Measurements from ENCODE around the gene TTC5.
"Not testable (repeated sequence)": the region's sequence is repeated elsewhere in the genome, so short reads cannot be mapped to it uniquely, and the experiment has no call there.

Gene TTC5

GRCh38 chr14:20314026-20314425 is 8.3 kb upstream of the TTC5 start:
- in situ Hi-C loops (cut with MboI; ENCODE audit: low sequenced_read_pairs) = no loop called here

- in situ Hi-C loops (cut with MboI; ENCODE audit: low sequenced_read_pairs) = no loop called here
These were observed 300 bp upstream of the TTC5 start for GRCh38 chr14:20306079-20306423.

DNA sequence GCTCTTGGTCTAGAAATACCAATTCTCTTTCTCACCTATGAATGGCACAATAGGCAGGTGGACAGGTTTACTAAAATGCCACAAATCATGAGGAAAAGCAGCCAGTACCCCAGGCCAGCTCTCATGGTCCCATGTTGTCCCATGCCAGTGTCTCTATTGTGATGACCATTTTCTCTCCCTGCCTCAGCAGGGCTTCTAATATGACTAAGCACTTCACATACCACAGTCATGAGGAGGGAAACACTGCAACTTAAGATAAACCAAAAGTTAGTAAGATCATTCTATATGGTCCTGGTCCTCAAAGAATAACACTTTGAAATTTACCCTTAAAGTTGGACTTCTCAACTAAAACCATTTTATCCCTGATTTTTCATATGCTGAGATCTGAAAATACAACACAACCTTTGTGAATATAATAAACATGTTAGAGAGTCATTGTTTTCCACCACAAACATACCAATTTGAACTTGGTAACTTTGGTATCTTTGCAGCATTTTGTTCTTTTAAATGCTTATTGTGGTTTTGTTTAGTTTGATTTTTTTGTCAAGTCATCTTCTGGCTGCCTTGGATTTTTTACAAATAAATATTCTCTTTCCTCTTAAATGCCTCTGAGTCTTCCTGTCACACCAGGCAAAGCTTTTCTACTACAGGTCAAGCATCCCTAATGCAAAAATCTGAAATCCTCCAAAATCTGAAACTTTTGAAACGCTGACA is 3.6 kb downstream of the TTC5 start:
- in situ Hi-C loops (cut with MboI; ENCODE audit: low sequenced_read_pairs) = no loop called here

DNA sequence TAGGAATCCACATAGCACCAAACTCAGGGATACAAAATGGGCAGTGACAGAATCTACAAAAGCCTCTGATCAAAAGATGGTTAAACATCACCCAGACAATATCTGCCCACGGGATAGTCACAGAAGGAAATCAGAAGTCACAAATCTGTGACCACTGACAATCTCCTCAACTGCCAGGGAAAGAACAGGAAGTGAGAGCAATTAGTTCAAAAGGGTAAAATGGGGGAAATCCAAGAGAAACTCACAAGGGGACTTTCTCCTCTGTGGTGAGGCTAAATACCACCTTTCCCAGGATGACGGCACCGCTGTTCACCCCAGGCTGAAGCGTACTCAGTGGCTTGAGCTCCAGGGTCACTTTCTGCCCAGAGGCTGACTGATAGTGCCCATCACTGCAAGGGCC is 10.7 kb downstream of the TTC5 start:
- in situ Hi-C loops (cut with MboI; ENCODE audit: low sequenced_read_pairs) = no loop called here

GRCh38 chr14:20294636-20295035 is 11.1 kb downstream of the TTC5 start:
- in situ Hi-C loops (cut with MboI; ENCODE audit: low sequenced_read_pairs) = no loop called here

GRCh38 chr14:20281998-20282397 is 23.8 kb downstream of the TTC5 start:
- in situ Hi-C loops (cut with MboI; ENCODE audit: low sequenced_read_pairs) = not testable (repeated sequence)

DNA sequence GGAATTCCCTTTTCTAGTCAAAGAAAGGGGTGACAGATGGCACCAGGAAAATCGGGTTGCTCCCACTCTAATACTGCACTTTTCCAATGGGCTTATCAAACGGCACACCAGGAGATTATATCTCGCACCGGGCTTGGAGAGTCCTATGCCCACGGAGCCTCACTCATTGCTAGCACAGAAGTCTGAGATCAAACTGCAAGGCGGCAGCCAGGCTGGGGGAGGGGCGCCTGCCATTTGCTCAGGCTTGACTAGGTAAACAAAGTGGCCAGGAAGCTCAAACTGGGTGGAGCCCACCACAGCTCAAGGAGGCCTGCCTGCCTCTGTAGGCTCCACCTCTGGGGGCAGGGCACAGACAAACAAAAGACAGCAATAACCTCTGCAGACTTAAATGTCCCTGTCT is 25.5 kb downstream of the TTC5 start:
- in situ Hi-C loops (cut with MboI; ENCODE audit: low sequenced_read_pairs) = not testable (repeated sequence)

DNA sequence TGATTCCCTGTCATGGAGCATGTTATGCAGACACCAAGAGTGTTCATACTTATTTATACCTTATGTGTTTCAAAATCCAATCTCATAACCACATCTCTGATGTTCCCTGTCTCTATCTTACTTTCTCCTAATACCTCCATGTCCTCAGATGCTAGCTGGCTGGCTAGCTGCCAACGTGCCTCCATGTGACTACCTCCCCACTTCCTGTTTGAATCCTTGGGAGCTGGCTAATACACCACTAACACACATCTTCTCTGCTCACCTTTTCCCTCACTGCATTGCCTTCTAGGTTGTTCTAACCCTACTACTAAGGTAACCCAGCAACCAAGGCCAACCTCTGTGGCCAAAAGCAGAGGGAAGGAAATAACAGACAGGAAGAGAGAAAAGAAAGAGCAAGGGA is 27.3 kb downstream of the TTC5 start:
- in situ Hi-C loops (cut with MboI; ENCODE audit: low sequenced_read_pairs) = no loop called here

GRCh38 chr14:20277409-20277808 is 28.3 kb downstream of the TTC5 start:
- in situ Hi-C loops (cut with MboI; ENCODE audit: low sequenced_read_pairs) = no loop called here

DNA sequence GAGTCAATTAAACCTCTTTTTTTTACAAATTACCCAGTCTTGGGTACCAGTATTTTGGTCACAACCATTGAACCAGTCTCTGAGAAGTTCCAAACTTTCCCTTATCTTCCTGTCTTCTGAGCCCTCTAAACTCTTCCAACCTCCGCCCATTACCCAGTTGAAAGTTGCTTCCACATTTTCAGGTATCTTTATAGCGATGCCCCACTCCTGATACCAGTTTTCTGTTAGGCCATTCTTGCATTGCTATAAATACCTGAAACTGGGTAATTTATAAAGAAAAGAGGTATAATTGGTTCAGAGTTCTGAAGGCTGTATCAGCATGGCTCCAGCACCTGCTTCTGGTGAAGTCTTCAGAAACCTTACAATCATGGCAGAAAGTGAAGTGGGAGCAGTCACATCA is 31.7 kb downstream of the TTC5 start:
- in situ Hi-C loops (cut with MboI; ENCODE audit: low sequenced_read_pairs) = no loop called here

- in situ Hi-C loops (cut with MboI; ENCODE audit: low sequenced_read_pairs) = not testable (repeated sequence)
These were observed 41.4 kb downstream of the TTC5 start for GRCh38 chr14:20264361-20264760.

GRCh38 chr14:20262642-20263128 is 43.1 kb downstream of the TTC5 start:
- in situ Hi-C loops (cut with MboI; ENCODE audit: low sequenced_read_pairs) = no loop called here

DNA sequence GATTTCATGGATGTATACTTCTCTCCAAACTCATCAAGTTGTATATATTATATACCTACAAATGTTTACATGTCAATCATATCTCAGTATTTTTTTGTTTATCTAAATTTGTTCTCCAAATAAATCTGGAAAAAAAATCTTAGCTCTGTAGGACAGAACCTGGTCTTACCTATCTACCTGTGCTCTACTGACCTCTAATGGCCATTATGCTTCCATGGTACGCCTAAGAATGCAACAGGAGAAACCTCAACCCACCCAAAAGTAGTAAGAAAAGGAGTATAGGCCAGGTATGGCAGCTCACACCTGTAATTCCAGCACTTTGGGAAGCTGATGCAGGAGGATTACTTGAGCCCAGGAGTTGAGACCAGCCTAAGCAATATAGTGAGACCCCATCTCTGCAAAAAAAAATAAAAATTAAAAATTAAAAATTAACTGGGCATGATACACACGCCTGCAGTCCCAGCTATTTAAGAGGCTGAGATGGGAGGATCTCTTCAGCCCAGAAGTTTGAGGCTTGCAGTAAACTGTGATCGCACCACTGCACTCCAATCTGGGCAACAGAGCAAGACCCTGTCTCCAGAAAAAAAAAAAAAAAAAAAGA is 58.0 kb downstream of the TTC5 start:
- in situ Hi-C loops (cut with MboI; ENCODE audit: low sequenced_read_pairs) = no loop called here
